GM21737 (cell line): ENCODE data around the gene UBE4A.
A peak's percentile ranks its signal among the peaks of the same experiment; 100 is the strongest.

Source experiments
- ATAC-seq: cut with Tn5 transposase; IDR thresholded peaks from one replicate; pipeline ENCODE4 v1.9.1; 2021; ENCODE audit warnings: mild to moderate bottlenecking, moderate library complexity; ENCODE audit not compliant: unreplicated experiment

Gene UBE4A

GRCh38 chr11:118436639-118437207 lies 77.3 kb downstream of the UBE4A start:
- ATAC-seq: peak; percentile 14

GRCh38 chr11:118437208-118438125 lies 78.1 kb downstream of the UBE4A start:
- no peak for ATAC-seq

GRCh38 chr11:118438314-118438931 lies 79.0 kb downstream of the UBE4A start:
- no peak for ATAC-seq

GRCh38 chr11:118439646-118440045 lies 80.2 kb downstream of the UBE4A start:
- ATAC-seq: no peak

GRCh38 chr11:118441770-118442275 lies 82.4 kb downstream of the UBE4A start:
- no peak for ATAC-seq

- ATAC-seq: no peak
These were observed 82.9 kb downstream of the UBE4A start for GRCh38 chr11:118442301-118442700.

- ATAC-seq: no peak
These were observed 83.6 kb downstream of the UBE4A start for GRCh38 chr11:118442908-118443589.

- no peak for ATAC-seq
These were observed 84.3 kb downstream of the UBE4A start for GRCh38 chr11:118443590-118444218.

- no peak for ATAC-seq
These were observed 88.0 kb downstream of the UBE4A start for GRCh38 chr11:118447423-118447822.

- ATAC-seq: peak; percentile 71
These were observed 88.9 kb downstream of the UBE4A start for GRCh38 chr11:118448294-118448693.
